Neural progenitor cell (in vitro differentiated cells): ENCODE results near the gene WWOX. TPM values are rescaled to one million over a fixed set of nuclear protein-coding genes. Genes with fewer than 3 reads are reported as not detected.

Experiments used
- DNase-seq: peaks from one replicate; pipeline ENCODE4 v3.0.0-alpha.2; 2016; ENCODE audit warnings: low spot score
- H2AFZ ChIP-seq: fragments of 200-600 bp; sonication (generic); replicated peaks from 2 replicates; pipeline ENCODE4 v1.6.1; 2016; ENCODE audit warnings: antibody characterized with exemption
- H3F3A ChIP-seq: fragments of 200-600 bp; sonication (generic); 2 replicates; pipeline ENCODE4 v1.6.1; 2016; ENCODE audit warnings: antibody characterized with exemption, low read depth
- H3K27ac ChIP-seq: fragments of 200-600 bp; sonication (generic); 2 replicates; pipeline ENCODE4 v1.5.1; 2016; ENCODE audit warnings: mild to moderate bottlenecking
- H3K27me3 ChIP-seq: fragments of 200-600 bp; sonication (generic); 2 replicates; pipeline ENCODE4 v1.6.1; 2016; ENCODE audit warnings: mild to moderate bottlenecking, moderate library complexity
- H3K36me3 ChIP-seq: fragments of 200-600 bp; sonication (generic); 2 replicates; pipeline ENCODE4 v1.5.1; 2016
- H3K4me1 ChIP-seq: fragments of 200-600 bp; sonication (generic); 2 replicates; pipeline ENCODE4 v1.6.1; 2016; ENCODE audit warnings: mixed run types
- H3K4me2 ChIP-seq: fragments of 200-600 bp; sonication (generic); 2 replicates; pipeline ENCODE4 v1.6.1; 2016
- H3K4me3 ChIP-seq: fragments of 200-600 bp; sonication (generic); 2 replicates; pipeline ENCODE4 v1.5.1; 2016
- H3K79me2 ChIP-seq: fragments of 200-600 bp; sonication (generic); 2 replicates; pipeline ENCODE4 v1.6.1; 2016; ENCODE audit warnings: low read depth
- H3K9ac ChIP-seq: fragments of 200-600 bp; sonication (generic); 2 replicates; pipeline ENCODE4 v1.6.1; 2016
- H3K9me3 ChIP-seq: fragments of 200-600 bp; sonication (generic); 2 replicates; pipeline ENCODE4 v1.5.1; 2016; ENCODE audit warnings: low read depth
- H4K20me1 ChIP-seq: fragments of 200-600 bp; sonication (generic); 2 replicates; pipeline ENCODE4 v1.6.1; 2016; ENCODE audit warnings: low read depth
- H3K27ac Mint-ChIP-seq: 3 replicates; pipeline ENCODE4 v1.8.0; 2021; ENCODE audit warnings: mixed read lengths
- H3K27me3 Mint-ChIP-seq: 2 replicates; pipeline ENCODE4 v1.8.0; 2022; ENCODE audit warnings: low read depth, mild to moderate bottlenecking, inconsistent platforms, moderate library complexity, mixed read lengths; ENCODE audit not compliant: insufficient read depth
- H3K36me3 Mint-ChIP-seq: 3 replicates; pipeline ENCODE4 v1.8.0; 2021; ENCODE audit warnings: mixed read lengths
- H3K4me1 Mint-ChIP-seq: 3 replicates; pipeline ENCODE4 v1.8.0; 2021; ENCODE audit warnings: mixed read lengths
- H3K4me3 Mint-ChIP-seq: 3 replicates; pipeline ENCODE4 v1.8.0; 2021; ENCODE audit warnings: mild to moderate bottlenecking, moderate library complexity, mixed read lengths
- H3K9me3 Mint-ChIP-seq: 3 replicates; pipeline ENCODE4 v1.8.0; 2020; ENCODE audit warnings: mixed read lengths
- CTCF ChIP-seq: fragments of 200-600 bp; sonication (generic); IDR thresholded peaks from 2 replicates; pipeline ENCODE4 v1.5.1; 2017; ENCODE audit warnings: antibody characterized with exemption, mild to moderate bottlenecking
- EZH2 ChIP-seq: fragments of 200-600 bp; sonication (generic); IDR thresholded peaks from 2 replicates; pipeline ENCODE4 v1.6.1; 2017; ENCODE audit warnings: antibody characterized with exemption, mild to moderate bottlenecking, moderate library complexity
- EZH2phosphoT487 ChIP-seq: fragments of 200-600 bp; sonication (generic); IDR thresholded peaks from 2 replicates; pipeline ENCODE4 v1.6.1; 2017; ENCODE audit warnings: antibody characterized with exemption
- total RNA-seq: library from RNA; depleted of rRNA; stranded (reverse); fragments of >200 nt; gene quantifications from 2 replicates; pipeline ENCODE4 v1.2.3, GENCODE V29; 2015; ENCODE audit warnings: low replicate concordance

The WWOX gene
- total RNA-seq, 1 donor from 2014 or later: 63.7 TPM

GRCh38 chr16:78962457-78962929, 863.0 kb downstream of the WWOX start:
- TF ChIP-seq EZH2: no peak
- TF ChIP-seq EZH2phosphoT487: no peak
- no peak for TF ChIP-seq CTCF
- Mint-ChIP-seq H3K27me3 (peaks cover 2% of the 10 kb centered on the region), H3K4me3 (no peak overlapping the region), H3K9me3 (peaks cover 11% of the 10 kb centered on the region), H3K36me3 (peaks cover 5% of the 10 kb centered on the region), H3K4me1 (peaks cover 12% of the 10 kb centered on the region), H3K27ac (no peak overlapping the region)
- Histone ChIP-seq H3K27me3 (no peaks in the 10 kb centered on the region), H3K36me3 (no peaks in the 10 kb centered on the region), H3K9me3 (no peaks in the 10 kb centered on the region), H3K4me1 (peaks cover 13% of the 10 kb centered on the region), H3K79me2 (no peaks in the 10 kb centered on the region), H4K20me1 (no peaks in the 10 kb centered on the region), H3K4me2 (no peak overlapping the region), H3K4me3 (no peak overlapping the region), H3K9ac (no peak overlapping the region), H3K27ac (no peak overlapping the region), H3F3A (peaks cover 8% of the 10 kb centered on the region), H2AFZ (no peak overlapping the region)
- DNase-seq: no peak

- H3K36me3 Mint-ChIP-seq: peaks cover 5% of the 10 kb centered on the region
- H3K36me3 ChIP-seq: no peaks in the 10 kb centered on the region
- H3K4me2 ChIP-seq: no peak overlapping the region
- TF ChIP-seq EZH2: no peak
- TF ChIP-seq CTCF: no peak
- H3K9ac ChIP-seq: no peak overlapping the region
- H3K79me2 ChIP-seq: no peaks in the 10 kb centered on the region
- H3K27me3 ChIP-seq: no peaks in the 10 kb centered on the region
- H3F3A ChIP-seq: no peaks in the 10 kb centered on the region
- H4K20me1 ChIP-seq: no peaks in the 10 kb centered on the region
- no peaks in the 10 kb centered on the region for H3K9me3 ChIP-seq
- peaks cover 14% of the 10 kb centered on the region for H3K9me3 Mint-ChIP-seq
- peaks cover 25% of the 10 kb centered on the region for H3K4me1 Mint-ChIP-seq
- peaks cover 7% of the 10 kb centered on the region for H3K27me3 Mint-ChIP-seq
- no peak for DNase-seq
- no peak overlapping the region for H3K27ac Mint-ChIP-seq
- H2AFZ ChIP-seq: no peak overlapping the region
- H3K4me1 ChIP-seq: peaks cover 5% of the 10 kb centered on the region
- H3K4me3 ChIP-seq: no peak overlapping the region
- no peak overlapping the region for H3K4me3 Mint-ChIP-seq
- H3K27ac ChIP-seq: no peak overlapping the region
These were observed 868.5 kb downstream of the WWOX start for GRCh38 chr16:78967948-78968347.

- Mint-ChIP-seq H3K36me3 (no peaks in the 10 kb centered on the region), H3K27ac (no peak overlapping the region), H3K4me1 (peaks cover 28% of the 10 kb centered on the region), H3K4me3 (no peak overlapping the region), H3K9me3 (peaks cover 7% of the 10 kb centered on the region), H3K27me3 (peaks cover 7% of the 10 kb centered on the region)
- Histone ChIP-seq H3K27ac (no peak overlapping the region), H3K4me1 (peaks cover 9% of the 10 kb centered on the region), H3F3A (no peaks in the 10 kb centered on the region), H3K4me2 (no peak overlapping the region), H3K4me3 (no peak overlapping the region), H3K9me3 (no peaks in the 10 kb centered on the region), H3K79me2 (no peaks in the 10 kb centered on the region), H3K9ac (no peak overlapping the region), H3K36me3 (no peaks in the 10 kb centered on the region), H2AFZ (no peak overlapping the region), H3K27me3 (no peaks in the 10 kb centered on the region), H4K20me1 (no peaks in the 10 kb centered on the region)
- no peak for DNase-seq
- no peak for TF ChIP-seq EZH2phosphoT487
- TF ChIP-seq CTCF: no peak
- no peak for TF ChIP-seq EZH2
These were observed 870.3 kb downstream of the WWOX start for GRCh38 chr16:78969721-78970120.

- Histone ChIP-seq H3K4me3 (no peak overlapping the region), H3K9ac (no peak overlapping the region), H4K20me1 (no peaks in the 10 kb centered on the region), H3K4me2 (no peak overlapping the region), H3F3A (no peaks in the 10 kb centered on the region), H3K4me1 (peaks cover 9% of the 10 kb centered on the region), H3K9me3 (no peaks in the 10 kb centered on the region), H3K36me3 (no peaks in the 10 kb centered on the region), H2AFZ (no peak overlapping the region), H3K79me2 (no peaks in the 10 kb centered on the region), H3K27ac (no peak overlapping the region), H3K27me3 (no peaks in the 10 kb centered on the region)
- Mint-ChIP-seq H3K4me3 (no peak overlapping the region), H3K4me1 (peaks cover 28% of the 10 kb centered on the region), H3K27ac (no peak overlapping the region), H3K36me3 (no peaks in the 10 kb centered on the region), H3K27me3 (peaks cover 7% of the 10 kb centered on the region), H3K9me3 (peaks cover 3% of the 10 kb centered on the region)
- TF ChIP-seq EZH2phosphoT487 (no peak), EZH2 (no peak), CTCF (no peak)
- no peak for DNase-seq
These were observed 871.2 kb downstream of the WWOX start for GRCh38 chr16:78970650-78971049.
